Measurements from ENCODE around the gene ABHD17C.
"Not testable (repeated sequence)": the region's sequence is repeated elsewhere in the genome, so short reads cannot be mapped to it uniquely, and the experiment has no call there.

GRCh38 chr15:80763235-80763634, 68.1 kb downstream of the ABHD17C start:
- TF ChIP-seq CTCF (IDR thresholded peaks at IDR 0.05); POLR2A (IDR thresholded peaks at IDR 0.05); POLR2AphosphoS5 (IDR thresholded peaks at IDR 0.05; ENCODE audit: insufficient read depth in 1 of 2, low read depth in 1 of 2): not testable (repeated sequence)

All from vagina (tissue), 2 donors.